ENCODE results near the gene TET2. TPM values are rescaled to one million over a fixed set of nuclear protein-coding genes. Genes with fewer than 3 reads are reported as not detected.

The TET2 gene
- total RNA-seq, 1 experiment from 2014 or later = 3.4 TPM

DNA sequence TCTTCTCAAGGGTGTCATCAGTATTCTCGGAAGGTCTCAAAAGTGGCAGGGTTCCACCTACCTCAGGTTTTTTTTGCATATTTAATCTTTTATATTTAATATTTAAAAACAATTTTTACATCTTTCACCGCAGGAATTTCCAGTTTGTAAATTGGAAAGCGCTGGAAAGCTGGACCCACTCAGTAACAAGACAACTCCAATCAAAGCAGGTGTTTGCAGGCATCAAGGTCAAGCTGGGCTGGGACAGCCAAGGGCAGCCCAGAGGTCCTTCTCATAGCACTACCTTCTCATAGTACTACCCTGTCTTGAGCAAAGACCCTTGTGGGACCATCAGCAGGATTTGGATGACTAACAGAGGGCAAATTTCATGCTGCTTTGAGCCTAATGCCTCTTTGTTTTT lies 160.1 kb downstream of the TET2 start:
- TF ChIP-seq FOXK1 (CRISPR knock-in tag; IDR thresholded peaks at IDR 0.05) (no peak), OVOL2 (CRISPR knock-in tag; IDR thresholded peaks at IDR 0.05; ENCODE audit: borderline replicate concordance) (no peak), ZNF138 (CRISPR knock-in tag; conservative IDR thresholded peaks at IDR 0.05) (no peak), TP53 (CRISPR knock-in tag; IDR thresholded peaks at IDR 0.05) (no peak), ZBTB21 (CRISPR knock-in tag; IDR thresholded peaks at IDR 0.05; ENCODE audit: borderline replicate concordance) (no peak), NR2C2 (CRISPR knock-in tag; IDR thresholded peaks at IDR 0.05) (no peak), JAZF1 (CRISPR knock-in tag; IDR thresholded peaks at IDR 0.05) (no peak), ZNF121 (CRISPR knock-in tag; IDR thresholded peaks at IDR 0.05) (no peak), NFE2L1 (CRISPR knock-in tag; IDR thresholded peaks at IDR 0.05) (no peak), ZNF317 (CRISPR knock-in tag; IDR thresholded peaks at IDR 0.05; ENCODE audit: borderline replicate concordance, low read depth) (no peak)
- TF ChIP-seq, protein P1, sequence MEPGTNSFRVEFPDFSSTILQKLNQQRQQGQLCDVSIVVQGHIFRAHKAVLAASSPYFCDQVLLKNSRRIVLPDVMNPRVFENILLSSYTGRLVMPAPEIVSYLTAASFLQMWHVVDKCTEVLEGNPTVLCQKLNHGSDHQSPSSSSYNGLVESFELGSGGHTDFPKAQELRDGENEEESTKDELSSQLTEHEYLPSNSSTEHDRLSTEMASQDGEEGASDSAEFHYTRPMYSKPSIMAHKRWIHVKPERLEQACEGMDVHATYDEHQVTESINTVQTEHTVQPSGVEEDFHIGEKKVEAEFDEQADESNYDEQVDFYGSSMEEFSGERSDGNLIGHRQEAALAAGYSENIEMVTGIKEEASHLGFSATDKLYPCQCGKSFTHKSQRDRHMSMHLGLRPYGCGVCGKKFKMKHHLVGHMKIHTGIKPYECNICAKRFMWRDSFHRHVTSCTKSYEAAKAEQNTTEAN (CRISPR knock-in tag; IDR thresholded peaks at IDR 0.05) = no peak
- TF ChIP-seq, protein P2, sequence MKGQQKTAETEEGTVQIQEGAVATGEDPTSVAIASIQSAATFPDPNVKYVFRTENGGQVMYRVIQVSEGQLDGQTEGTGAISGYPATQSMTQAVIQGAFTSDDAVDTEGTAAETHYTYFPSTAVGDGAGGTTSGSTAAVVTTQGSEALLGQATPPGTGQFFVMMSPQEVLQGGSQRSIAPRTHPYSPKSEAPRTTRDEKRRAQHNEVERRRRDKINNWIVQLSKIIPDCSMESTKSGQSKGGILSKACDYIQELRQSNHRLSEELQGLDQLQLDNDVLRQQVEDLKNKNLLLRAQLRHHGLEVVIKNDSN (CRISPR knock-in tag; IDR thresholded peaks at IDR 0.05) = no peak
- TF ChIP-seq, protein P3, sequence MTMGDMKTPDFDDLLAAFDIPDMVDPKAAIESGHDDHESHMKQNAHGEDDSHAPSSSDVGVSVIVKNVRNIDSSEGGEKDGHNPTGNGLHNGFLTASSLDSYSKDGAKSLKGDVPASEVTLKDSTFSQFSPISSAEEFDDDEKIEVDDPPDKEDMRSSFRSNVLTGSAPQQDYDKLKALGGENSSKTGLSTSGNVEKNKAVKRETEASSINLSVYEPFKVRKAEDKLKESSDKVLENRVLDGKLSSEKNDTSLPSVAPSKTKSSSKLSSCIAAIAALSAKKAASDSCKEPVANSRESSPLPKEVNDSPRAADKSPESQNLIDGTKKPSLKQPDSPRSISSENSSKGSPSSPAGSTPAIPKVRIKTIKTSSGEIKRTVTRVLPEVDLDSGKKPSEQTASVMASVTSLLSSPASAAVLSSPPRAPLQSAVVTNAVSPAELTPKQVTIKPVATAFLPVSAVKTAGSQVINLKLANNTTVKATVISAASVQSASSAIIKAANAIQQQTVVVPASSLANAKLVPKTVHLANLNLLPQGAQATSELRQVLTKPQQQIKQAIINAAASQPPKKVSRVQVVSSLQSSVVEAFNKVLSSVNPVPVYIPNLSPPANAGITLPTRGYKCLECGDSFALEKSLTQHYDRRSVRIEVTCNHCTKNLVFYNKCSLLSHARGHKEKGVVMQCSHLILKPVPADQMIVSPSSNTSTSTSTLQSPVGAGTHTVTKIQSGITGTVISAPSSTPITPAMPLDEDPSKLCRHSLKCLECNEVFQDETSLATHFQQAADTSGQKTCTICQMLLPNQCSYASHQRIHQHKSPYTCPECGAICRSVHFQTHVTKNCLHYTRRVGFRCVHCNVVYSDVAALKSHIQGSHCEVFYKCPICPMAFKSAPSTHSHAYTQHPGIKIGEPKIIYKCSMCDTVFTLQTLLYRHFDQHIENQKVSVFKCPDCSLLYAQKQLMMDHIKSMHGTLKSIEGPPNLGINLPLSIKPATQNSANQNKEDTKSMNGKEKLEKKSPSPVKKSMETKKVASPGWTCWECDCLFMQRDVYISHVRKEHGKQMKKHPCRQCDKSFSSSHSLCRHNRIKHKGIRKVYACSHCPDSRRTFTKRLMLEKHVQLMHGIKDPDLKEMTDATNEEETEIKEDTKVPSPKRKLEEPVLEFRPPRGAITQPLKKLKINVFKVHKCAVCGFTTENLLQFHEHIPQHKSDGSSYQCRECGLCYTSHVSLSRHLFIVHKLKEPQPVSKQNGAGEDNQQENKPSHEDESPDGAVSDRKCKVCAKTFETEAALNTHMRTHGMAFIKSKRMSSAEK (CRISPR knock-in tag; IDR thresholded peaks at IDR 0.05; ENCODE audit: borderline replicate concordance) = no peak
- TF ChIP-seq, protein P4, sequence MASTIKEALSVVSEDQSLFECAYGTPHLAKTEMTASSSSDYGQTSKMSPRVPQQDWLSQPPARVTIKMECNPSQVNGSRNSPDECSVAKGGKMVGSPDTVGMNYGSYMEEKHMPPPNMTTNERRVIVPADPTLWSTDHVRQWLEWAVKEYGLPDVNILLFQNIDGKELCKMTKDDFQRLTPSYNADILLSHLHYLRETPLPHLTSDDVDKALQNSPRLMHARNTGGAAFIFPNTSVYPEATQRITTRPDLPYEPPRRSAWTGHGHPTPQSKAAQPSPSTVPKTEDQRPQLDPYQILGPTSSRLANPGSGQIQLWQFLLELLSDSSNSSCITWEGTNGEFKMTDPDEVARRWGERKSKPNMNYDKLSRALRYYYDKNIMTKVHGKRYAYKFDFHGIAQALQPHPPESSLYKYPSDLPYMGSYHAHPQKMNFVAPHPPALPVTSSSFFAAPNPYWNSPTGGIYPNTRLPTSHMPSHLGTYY (CRISPR knock-in tag; IDR thresholded peaks at IDR 0.05) = no peak
- TF ChIP-seq, protein P5, sequence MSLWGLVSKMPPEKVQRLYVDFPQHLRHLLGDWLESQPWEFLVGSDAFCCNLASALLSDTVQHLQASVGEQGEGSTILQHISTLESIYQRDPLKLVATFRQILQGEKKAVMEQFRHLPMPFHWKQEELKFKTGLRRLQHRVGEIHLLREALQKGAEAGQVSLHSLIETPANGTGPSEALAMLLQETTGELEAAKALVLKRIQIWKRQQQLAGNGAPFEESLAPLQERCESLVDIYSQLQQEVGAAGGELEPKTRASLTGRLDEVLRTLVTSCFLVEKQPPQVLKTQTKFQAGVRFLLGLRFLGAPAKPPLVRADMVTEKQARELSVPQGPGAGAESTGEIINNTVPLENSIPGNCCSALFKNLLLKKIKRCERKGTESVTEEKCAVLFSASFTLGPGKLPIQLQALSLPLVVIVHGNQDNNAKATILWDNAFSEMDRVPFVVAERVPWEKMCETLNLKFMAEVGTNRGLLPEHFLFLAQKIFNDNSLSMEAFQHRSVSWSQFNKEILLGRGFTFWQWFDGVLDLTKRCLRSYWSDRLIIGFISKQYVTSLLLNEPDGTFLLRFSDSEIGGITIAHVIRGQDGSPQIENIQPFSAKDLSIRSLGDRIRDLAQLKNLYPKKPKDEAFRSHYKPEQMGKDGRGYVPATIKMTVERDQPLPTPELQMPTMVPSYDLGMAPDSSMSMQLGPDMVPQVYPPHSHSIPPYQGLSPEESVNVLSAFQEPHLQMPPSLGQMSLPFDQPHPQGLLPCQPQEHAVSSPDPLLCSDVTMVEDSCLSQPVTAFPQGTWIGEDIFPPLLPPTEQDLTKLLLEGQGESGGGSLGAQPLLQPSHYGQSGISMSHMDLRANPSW (CRISPR knock-in tag; conservative IDR thresholded peaks at IDR 0.05; ENCODE audit: low read depth) = no peak
- TF ChIP-seq, protein P6, sequence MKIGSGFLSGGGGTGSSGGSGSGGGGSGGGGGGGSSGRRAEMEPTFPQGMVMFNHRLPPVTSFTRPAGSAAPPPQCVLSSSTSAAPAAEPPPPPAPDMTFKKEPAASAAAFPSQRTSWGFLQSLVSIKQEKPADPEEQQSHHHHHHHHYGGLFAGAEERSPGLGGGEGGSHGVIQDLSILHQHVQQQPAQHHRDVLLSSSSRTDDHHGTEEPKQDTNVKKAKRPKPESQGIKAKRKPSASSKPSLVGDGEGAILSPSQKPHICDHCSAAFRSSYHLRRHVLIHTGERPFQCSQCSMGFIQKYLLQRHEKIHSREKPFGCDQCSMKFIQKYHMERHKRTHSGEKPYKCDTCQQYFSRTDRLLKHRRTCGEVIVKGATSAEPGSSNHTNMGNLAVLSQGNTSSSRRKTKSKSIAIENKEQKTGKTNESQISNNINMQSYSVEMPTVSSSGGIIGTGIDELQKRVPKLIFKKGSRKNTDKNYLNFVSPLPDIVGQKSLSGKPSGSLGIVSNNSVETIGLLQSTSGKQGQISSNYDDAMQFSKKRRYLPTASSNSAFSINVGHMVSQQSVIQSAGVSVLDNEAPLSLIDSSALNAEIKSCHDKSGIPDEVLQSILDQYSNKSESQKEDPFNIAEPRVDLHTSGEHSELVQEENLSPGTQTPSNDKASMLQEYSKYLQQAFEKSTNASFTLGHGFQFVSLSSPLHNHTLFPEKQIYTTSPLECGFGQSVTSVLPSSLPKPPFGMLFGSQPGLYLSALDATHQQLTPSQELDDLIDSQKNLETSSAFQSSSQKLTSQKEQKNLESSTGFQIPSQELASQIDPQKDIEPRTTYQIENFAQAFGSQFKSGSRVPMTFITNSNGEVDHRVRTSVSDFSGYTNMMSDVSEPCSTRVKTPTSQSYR (CRISPR knock-in tag; IDR thresholded peaks at IDR 0.05) = no peak
- TF ChIP-seq, protein P7, sequence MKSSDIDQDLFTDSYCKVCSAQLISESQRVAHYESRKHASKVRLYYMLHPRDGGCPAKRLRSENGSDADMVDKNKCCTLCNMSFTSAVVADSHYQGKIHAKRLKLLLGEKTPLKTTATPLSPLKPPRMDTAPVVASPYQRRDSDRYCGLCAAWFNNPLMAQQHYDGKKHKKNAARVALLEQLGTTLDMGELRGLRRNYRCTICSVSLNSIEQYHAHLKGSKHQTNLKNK (CRISPR knock-in tag; IDR thresholded peaks at IDR 0.05) = no peak
- POLR2A ChIA-PET = no interaction called here
- H3K27ac Mint-ChIP-seq = no peak overlapping the region
- H3K36me3 Mint-ChIP-seq = peaks cover 6% of the 10 kb centered on the region
- DNase-seq (ENCODE audit: low spot score) (no peak), ATAC-seq (no peak)
- H3K4me1 Mint-ChIP-seq = no peaks in the 10 kb centered on the region
- no peak overlapping the region for H3K4me3 Mint-ChIP-seq
- CTCF ChIA-PET = no interaction called here
- peaks cover 8% of the 10 kb centered on the region for H3K27me3 Mint-ChIP-seq (ENCODE audit: low read depth)
- H3K9me3 Mint-ChIP-seq = peaks cover 53% of the 10 kb centered on the region

All from WTC11 (cell line).